Thoracic aorta (tissue), 2 donors: ENCODE results near the gene SH2D3A. TPM values are rescaled to one million over a fixed set of nuclear protein-coding genes. Genes with fewer than 3 reads are reported as not detected.

Experiments
- ATAC-seq: fragments of 150-250 bp; one replicate; pipeline ENCODE4 v1.8.0; 2017; ENCODE audit warnings: low read depth; ENCODE audit not compliant: insufficient number of reproducible peaks, low FRiP score
- DNase-seq: peaks from one replicate; pipeline ENCODE4 v3.0.0-alpha.2; 2020; ENCODE audit warnings: low spot score
- H3K27ac ChIP-seq, 2 donors: fragments of 200-600 bp; sonication (generic); 1 replicate in 1 of 2; 2 replicates in 1 of 2; pipeline ENCODE4 v1.5.1; 2016; ENCODE audit warnings: mild to moderate bottlenecking in 2 of 2, moderate library complexity in 2 of 2
- H3K27me3 ChIP-seq: fragments of 200-600 bp; sonication (generic); replicated peaks from 2 replicates; pipeline ENCODE4 v1.6.0; 2016; ENCODE audit warnings: mild to moderate bottlenecking; ENCODE audit not compliant: insufficient read depth
- H3K36me3 ChIP-seq: fragments of 200-600 bp; sonication (generic); one replicate; pipeline ENCODE4 v1.5.1; 2016
- H3K4me1 ChIP-seq, 2 donors: fragments of 200-600 bp; sonication (generic); 1 replicate in 1 of 2; 2 replicates in 1 of 2; pipeline versions ENCODE4 v1.5.1 to v1.6.0; 2016; ENCODE audit warnings: low read depth in 2 of 2, mild to moderate bottlenecking in 1 of 2; ENCODE audit not compliant: control insufficient read depth in 1 of 2
- H3K4me3 ChIP-seq: fragments of 200-600 bp; sonication (generic); 2 replicates; pipeline ENCODE4 v1.5.1; 2016; ENCODE audit warnings: mild to moderate bottlenecking
- H3K9me3 ChIP-seq: fragments of 200-600 bp; sonication (generic); 2 replicates; pipeline ENCODE4 v1.5.1; 2016
- total RNA-seq, 2 donors: library from RNA; depleted of rRNA; stranded (reverse); fragments of >200 nt; gene quantifications; one replicate each; pipeline versions ENCODE4 v1.1.0 to v1.2.3, GENCODE V29; 2016
- TF ChIP-seq, protein P1 (sequence below): fragments of 200-600 bp; sonication (generic); IDR thresholded peaks from one replicate; pipeline ENCODE4 v1.5.1; 2019; ENCODE audit warnings: antibody characterized with exemption

SH2D3A gene
- total RNA-seq, 2 donors from 2014 or later: 0.68 to 7.1 TPM

- ATAC-seq: no peak
- TF ChIP-seq, protein P1, sequence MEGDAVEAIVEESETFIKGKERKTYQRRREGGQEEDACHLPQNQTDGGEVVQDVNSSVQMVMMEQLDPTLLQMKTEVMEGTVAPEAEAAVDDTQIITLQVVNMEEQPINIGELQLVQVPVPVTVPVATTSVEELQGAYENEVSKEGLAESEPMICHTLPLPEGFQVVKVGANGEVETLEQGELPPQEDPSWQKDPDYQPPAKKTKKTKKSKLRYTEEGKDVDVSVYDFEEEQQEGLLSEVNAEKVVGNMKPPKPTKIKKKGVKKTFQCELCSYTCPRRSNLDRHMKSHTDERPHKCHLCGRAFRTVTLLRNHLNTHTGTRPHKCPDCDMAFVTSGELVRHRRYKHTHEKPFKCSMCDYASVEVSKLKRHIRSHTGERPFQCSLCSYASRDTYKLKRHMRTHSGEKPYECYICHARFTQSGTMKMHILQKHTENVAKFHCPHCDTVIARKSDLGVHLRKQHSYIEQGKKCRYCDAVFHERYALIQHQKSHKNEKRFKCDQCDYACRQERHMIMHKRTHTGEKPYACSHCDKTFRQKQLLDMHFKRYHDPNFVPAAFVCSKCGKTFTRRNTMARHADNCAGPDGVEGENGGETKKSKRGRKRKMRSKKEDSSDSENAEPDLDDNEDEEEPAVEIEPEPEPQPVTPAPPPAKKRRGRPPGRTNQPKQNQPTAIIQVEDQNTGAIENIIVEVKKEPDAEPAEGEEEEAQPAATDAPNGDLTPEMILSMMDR: no peak
Observed at GRCh38 chr19:6717036-6717435, 50.2 kb downstream of the SH2D3A start.

DNA sequence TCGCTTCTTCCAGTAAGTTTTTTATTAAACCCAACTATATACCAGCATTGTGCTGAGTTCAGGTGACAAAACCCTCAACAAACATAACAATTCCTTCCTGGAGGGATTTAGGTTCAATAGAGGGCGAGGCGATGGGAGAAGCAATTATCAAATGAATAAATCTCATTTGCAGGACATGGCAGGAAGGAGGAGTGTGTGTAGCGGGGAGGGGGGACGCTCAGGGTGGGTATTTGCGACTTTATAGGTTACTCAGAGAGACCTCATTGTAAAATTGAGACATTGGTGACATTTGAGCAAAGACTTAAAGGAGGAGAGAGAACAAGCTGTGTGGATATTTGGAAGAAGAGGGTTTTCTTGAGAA is 50.6 kb downstream of the SH2D3A start:
- Histone ChIP-seq H3K4me3 (no peak overlapping the region), H3K36me3 (no peaks in the 10 kb centered on the region), H3K4me1 (no peaks in the 10 kb centered on the region), H3K9me3 (no peaks in the 10 kb centered on the region), H3K27ac (no peak overlapping the region), H3K27me3 (no peaks in the 10 kb centered on the region)
- TF ChIP-seq, protein P1: no peak
- DNase-seq (no peak), ATAC-seq (no peak)

More at GRCh38 chr19:6717036-6717435, 50.2 kb downstream of the SH2D3A start:
- H3K27me3 ChIP-seq: no peaks in the 10 kb centered on the region
- H3K36me3 ChIP-seq: no peaks in the 10 kb centered on the region
- H3K9me3 ChIP-seq: no peaks in the 10 kb centered on the region
- no peak overlapping the region for H3K4me3 ChIP-seq
- DNase-seq: no peak
- H3K27ac ChIP-seq: no peak overlapping the region
- H3K4me1 ChIP-seq: no peaks in the 10 kb centered on the region

- TF ChIP-seq, protein P1: no peak
- DNase-seq (no peak), ATAC-seq (no peak)
- H3K4me3 ChIP-seq: no peak overlapping the region
- no peaks in the 10 kb centered on the region for H3K9me3 ChIP-seq
- no peak overlapping the region for H3K27ac ChIP-seq
- H3K4me1 ChIP-seq: no peaks in the 10 kb centered on the region
- no peaks in the 10 kb centered on the region for H3K27me3 ChIP-seq
- no peaks in the 10 kb centered on the region for H3K36me3 ChIP-seq
Observed at GRCh38 chr19:6714749-6715555, 52.3 kb downstream of the SH2D3A start.

DNA sequence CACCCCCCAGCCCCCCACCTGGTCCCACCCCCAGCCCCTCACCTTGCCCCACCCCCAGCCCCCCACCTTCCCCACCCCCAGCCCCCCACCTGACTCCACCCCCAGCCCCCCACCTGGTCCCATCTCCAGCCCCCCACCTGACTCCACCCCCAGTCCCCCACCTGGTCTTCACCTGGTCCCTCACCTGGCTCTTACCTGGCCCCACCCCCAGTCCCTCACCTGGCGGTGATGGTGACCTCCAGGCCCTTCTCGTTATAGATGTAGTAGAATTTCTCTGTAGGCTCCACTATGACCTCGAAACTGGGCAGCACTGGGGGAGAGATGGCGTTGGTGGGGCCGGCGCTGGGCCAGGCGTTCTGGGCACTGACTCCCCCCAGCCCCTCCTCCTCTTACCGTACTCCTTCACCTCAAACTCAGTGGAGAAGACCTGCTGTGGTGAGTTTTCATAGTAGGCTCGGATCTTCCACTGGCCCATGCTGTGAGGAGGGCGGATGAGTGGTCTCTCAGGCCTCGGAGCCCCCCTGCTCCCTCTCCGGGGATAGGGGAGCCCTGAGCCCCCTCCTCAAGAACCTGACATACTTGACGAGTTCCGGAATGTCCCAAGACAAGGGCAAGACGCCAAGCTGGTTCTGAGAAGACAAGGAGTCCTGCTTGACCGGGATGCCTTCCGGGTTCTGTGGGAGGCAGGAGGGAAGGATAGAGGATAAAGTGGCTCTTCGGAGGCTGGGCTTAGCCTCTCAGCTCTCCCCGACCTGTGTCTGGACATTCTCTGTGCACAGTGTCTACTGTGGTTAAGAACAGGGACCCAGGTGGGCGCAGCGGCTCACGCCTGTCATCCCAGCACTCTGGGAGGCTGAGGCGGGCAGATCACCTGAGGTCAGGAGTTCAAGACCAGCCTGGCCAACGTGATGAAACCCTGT is 53.2 kb downstream of the SH2D3A start:
- no peak overlapping the region for H3K27ac ChIP-seq
- TF ChIP-seq, protein P1: no peak
- DNase-seq (no peak), ATAC-seq (no peak)
- no peaks in the 10 kb centered on the region for H3K9me3 ChIP-seq
- no peak overlapping the region for H3K4me3 ChIP-seq
- H3K27me3 ChIP-seq: no peaks in the 10 kb centered on the region
- no peaks in the 10 kb centered on the region for H3K36me3 ChIP-seq
- H3K4me1 ChIP-seq: no peaks in the 10 kb centered on the region
